K562 (cell line): Measurements from ENCODE around the gene KRT36. TPM values are rescaled to one million over a fixed set of nuclear protein-coding genes. Genes with fewer than 3 reads are reported as not detected.
A peak's percentile ranks its signal among the peaks of the same experiment; 100 is the strongest.

ENCODE experiments used
- CREBBP ChIP-seq: IDR thresholded peaks from one replicate; pipeline ENCODE4 v1.6.1; 2012; ENCODE audit warnings: low read depth, mild to moderate bottlenecking, control low read depth, inconsistent platforms, low read length
- HDAC8 ChIP-seq: fragments of 450-650 bp; IDR thresholded peaks from 2 replicates; pipeline ENCODE4 v1.6.1; 2016; ENCODE audit warnings: mild to moderate bottlenecking, missing genetic modification characterization, moderate library complexity, missing compliant biosample characterization
- HMGN3 ChIP-seq: IDR thresholded peaks from 2 replicates; pipeline ENCODE4 v1.6.1; 2011; ENCODE audit warnings: borderline replicate concordance, low read depth, mild to moderate bottlenecking, mixed read lengths, low read length; ENCODE audit not compliant: insufficient read length; ENCODE audit errors: extremely low read depth
- MAFF ChIP-seq: IDR thresholded peaks from 2 replicates; pipeline ENCODE4 v1.6.1; 2012; ENCODE audit warnings: low read length, improper control_type of control experiment
- NFRKB ChIP-seq: fragments of 450-650 bp; IDR thresholded peaks from 2 replicates; pipeline ENCODE4 v1.6.1; 2016; ENCODE audit warnings: low read depth
- NUFIP1 ChIP-seq: fragments of 450-650 bp; IDR thresholded peaks from 2 replicates; pipeline ENCODE4 v1.6.1; 2018; ENCODE audit not compliant: partially characterized antibody
- SMARCE1 ChIP-seq: fragments of 450-650 bp; IDR thresholded peaks from 2 replicates; pipeline ENCODE4 v1.7.1; 2016; ENCODE audit warnings: mild to moderate bottlenecking
- polyA plus RNA-seq, 8 experiments: library from polyadenylated mRNA; depleted of rRNA in 4 of 8; stranded (reverse) in 5 of 8; unstranded in 3 of 8; fragments of >200 nt; fragmentation: Nextera tagmentation in 2 of 8; fragmentation: Illumina TruSeq in 1 of 8; extraction: Ambion mirVana in 2 of 8; extraction: Trizol in 1 of 8; gene quantifications; 2 replicates each; pipeline versions ENCODE4 v1.2.1 to v1.2.3, GENCODE V29; 2011 to 2014; ENCODE audit warnings: inconsistent platforms in 1 of 8, missing spikeins in 1 of 8
- total RNA-seq, 7 experiments: library from RNA; depleted of rRNA in 6 of 7; stranded (reverse); fragments of >200 nt in 6 of 7; fragmentation: Illumina TruSeq in 2 of 7; extraction: Trizol in 2 of 7; gene quantifications; 2 replicates each; pipeline versions ENCODE4 v1.2.1 to v1.2.3, GENCODE V29; 2011 to 2021; ENCODE audit warnings: low replicate concordance in 1 of 7
- TF ChIP-seq, protein P1 (sequence below): fragments of 200-800 bp; sonication (Bioruptor generic); IDR thresholded peaks from 2 replicates; pipeline ENCODE4 v1.6.1; 2016; ENCODE audit warnings: missing genetic modification characterization, missing compliant biosample characterization

KRT36 gene
- total and polyA plus RNA-seq, 9 of the 15 experiments (the other 6 are each of a cell fraction or from before 2014, with no cell fraction given), result 0.04 TPM; not detected in 8

DNA sequence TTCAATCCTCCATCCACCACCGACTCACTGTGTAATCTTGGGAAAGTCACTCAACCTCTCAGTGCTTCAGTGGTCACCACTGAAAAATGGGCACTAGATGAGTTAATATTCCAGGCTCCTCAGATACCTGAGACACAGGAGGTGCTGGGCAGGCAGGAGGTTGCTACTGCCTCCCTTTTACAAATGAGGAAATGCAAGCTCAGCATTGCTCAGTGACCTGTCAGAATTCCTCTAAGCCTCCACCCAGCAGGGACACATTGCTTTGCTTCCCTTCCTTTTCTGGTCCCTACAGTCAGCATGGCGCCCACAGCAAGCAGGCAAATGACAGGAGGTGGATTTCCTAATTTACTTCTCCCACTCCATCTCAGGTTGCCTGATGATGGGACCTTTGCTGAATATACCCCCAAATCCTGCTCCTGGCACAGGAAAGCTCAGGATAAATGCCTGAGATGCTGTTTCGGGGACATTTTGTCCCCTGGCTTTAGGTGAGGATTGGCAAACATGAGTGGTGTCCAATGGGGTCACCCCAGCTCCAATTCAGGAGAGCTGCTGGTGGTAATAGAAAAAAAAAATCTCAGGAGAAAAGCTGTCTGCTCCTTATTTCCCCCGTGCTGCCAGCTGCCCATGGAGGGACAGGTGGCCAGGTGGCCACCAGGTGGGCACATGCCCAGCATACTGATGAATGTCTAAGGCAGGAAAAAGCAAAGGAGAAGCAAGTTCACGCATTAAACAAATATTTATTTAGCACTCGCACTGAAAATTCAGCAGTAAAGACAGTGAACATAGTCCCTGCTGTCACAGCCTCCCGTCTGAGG, 20.7 kb upstream of the KRT36 start (continued):
- TF ChIP-seq HDAC8 (tag) (no peak), SMARCE1 (no peak), MAFF (peak; percentile 98), NUFIP1 (no peak), CREBBP (no peak), HMGN3 (no peak), NFRKB (no peak)
- TF ChIP-seq, protein P1, sequence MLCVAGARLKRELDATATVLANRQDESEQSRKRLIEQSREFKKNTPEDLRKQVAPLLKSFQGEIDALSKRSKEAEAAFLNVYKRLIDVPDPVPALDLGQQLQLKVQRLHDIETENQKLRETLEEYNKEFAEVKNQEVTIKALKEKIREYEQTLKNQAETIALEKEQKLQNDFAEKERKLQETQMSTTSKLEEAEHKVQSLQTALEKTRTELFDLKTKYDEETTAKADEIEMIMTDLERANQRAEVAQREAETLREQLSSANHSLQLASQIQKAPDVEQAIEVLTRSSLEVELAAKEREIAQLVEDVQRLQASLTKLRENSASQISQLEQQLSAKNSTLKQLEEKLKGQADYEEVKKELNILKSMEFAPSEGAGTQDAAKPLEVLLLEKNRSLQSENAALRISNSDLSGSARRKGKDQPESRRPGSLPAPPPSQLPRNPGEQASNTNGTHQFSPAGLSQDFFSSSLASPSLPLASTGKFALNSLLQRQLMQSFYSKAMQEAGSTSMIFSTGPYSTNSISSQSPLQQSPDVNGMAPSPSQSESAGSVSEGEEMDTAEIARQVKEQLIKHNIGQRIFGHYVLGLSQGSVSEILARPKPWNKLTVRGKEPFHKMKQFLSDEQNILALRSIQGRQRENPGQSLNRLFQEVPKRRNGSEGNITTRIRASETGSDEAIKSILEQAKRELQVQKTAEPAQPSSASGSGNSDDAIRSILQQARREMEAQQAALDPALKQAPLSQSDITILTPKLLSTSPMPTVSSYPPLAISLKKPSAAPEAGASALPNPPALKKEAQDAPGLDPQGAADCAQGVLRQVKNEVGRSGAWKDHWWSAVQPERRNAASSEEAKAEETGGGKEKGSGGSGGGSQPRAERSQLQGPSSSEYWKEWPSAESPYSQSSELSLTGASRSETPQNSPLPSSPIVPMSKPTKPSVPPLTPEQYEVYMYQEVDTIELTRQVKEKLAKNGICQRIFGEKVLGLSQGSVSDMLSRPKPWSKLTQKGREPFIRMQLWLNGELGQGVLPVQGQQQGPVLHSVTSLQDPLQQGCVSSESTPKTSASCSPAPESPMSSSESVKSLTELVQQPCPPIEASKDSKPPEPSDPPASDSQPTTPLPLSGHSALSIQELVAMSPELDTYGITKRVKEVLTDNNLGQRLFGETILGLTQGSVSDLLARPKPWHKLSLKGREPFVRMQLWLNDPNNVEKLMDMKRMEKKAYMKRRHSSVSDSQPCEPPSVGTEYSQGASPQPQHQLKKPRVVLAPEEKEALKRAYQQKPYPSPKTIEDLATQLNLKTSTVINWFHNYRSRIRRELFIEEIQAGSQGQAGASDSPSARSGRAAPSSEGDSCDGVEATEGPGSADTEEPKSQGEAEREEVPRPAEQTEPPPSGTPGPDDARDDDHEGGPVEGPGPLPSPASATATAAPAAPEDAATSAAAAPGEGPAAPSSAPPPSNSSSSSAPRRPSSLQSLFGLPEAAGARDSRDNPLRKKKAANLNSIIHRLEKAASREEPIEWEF, result no peak
